NT2/D1 (cell line): Measurements from ENCODE around the gene TNFAIP2.

ENCODE experiments used
- SUZ12 ChIP-seq: IDR thresholded peaks from 2 replicates; pipeline ENCODE4 v1.6.1; 2011; ENCODE audit not compliant: insufficient read length, insufficient read depth; ENCODE audit errors: extremely low read depth
- YY1 ChIP-seq: IDR thresholded peaks from 2 replicates; pipeline ENCODE4 v1.6.1; 2011; ENCODE audit not compliant: insufficient read length, insufficient read depth

- TF ChIP-seq YY1 (no peak), SUZ12 (no peak)
These were observed 44.2 kb upstream of the TNFAIP2 start for GRCh38 chr14:103078860-103079587.
